Subcutaneous adipose tissue (tissue), 4 donors: ENCODE results near the gene ILRUN. TPM values are rescaled to one million over a fixed set of nuclear protein-coding genes. Genes with fewer than 3 reads are reported as not detected.

Experiments used
- total RNA-seq, 4 donors: library from RNA; depleted of rRNA; stranded (reverse); fragments of >200 nt; gene quantifications; one replicate each; pipeline ENCODE4 v1.1.0, GENCODE V29; 2016
- TF ChIP-seq, protein P1 (sequence below): fragments of 450-650 bp; IDR thresholded peaks from one replicate; pipeline ENCODE4 v1.5.1; 2016; ENCODE audit warnings: low read depth, mild to moderate bottlenecking, control low read depth, antibody characterized with exemption, moderate library complexity

Gene ILRUN
- total RNA-seq, 4 donors from 2014 or later: 78.6 to 135 (median 88.9) TPM

DNA sequence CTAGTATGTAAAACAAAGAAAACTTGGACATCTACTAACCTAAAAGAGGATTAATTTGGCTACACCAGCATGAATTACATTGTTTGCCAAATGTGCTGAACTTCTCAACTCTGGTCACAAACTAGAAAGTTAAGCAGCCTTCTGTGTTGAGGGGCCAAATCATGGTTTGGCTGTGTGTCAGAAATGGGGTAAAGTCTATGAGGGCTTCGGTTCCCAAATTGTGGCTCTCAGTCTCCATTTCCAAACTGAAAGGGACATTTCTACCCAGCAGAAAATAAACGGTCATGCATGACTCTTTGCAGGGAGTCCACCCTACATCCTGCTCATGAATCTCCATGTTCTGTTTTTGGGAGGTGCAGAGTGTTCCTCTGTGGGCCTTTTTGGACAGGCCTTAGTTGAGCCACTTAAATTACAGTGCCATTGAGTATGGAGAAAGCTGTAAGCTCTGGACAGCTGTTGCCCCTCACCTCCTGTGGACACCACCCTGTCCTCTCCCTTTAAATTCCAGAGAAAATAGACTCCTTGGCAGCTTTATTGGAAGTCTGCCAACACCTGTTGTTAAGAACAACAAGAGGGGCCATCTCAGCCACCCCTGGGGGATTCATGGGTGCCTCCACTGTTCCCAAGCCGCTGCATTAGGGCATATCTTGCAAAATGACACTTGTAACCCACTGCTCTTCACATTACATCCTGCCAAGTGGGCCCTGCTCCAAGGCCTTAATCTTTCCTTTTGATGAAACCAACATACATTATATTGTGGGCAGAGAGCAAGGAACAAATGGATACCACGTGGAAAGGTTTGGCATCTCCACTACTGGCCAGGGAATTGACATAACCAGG is 33.3 kb upstream of the ILRUN start:
- TF ChIP-seq, protein P1, sequence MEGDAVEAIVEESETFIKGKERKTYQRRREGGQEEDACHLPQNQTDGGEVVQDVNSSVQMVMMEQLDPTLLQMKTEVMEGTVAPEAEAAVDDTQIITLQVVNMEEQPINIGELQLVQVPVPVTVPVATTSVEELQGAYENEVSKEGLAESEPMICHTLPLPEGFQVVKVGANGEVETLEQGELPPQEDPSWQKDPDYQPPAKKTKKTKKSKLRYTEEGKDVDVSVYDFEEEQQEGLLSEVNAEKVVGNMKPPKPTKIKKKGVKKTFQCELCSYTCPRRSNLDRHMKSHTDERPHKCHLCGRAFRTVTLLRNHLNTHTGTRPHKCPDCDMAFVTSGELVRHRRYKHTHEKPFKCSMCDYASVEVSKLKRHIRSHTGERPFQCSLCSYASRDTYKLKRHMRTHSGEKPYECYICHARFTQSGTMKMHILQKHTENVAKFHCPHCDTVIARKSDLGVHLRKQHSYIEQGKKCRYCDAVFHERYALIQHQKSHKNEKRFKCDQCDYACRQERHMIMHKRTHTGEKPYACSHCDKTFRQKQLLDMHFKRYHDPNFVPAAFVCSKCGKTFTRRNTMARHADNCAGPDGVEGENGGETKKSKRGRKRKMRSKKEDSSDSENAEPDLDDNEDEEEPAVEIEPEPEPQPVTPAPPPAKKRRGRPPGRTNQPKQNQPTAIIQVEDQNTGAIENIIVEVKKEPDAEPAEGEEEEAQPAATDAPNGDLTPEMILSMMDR: no peak

DNA sequence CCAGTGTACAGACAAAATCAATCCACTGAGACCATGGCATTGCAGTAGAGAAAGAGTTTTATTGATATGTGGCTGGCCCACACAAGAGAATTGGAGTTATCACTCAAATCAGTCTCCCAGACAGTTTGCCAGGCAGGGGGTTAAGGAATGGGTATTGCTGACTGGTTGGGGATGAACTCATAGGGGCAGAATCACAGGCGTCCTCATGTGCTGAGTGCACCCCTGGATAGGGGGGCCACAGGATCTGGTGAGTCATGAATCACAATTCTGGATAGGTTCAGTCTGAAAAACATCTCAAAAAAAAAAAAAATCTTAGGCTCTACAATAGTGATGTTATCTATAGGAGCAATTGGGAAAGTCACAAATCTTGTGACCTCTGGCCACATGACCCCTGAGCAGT is 29.5 kb upstream of the ILRUN start:
- TF ChIP-seq, protein P1: no peak

DNA sequence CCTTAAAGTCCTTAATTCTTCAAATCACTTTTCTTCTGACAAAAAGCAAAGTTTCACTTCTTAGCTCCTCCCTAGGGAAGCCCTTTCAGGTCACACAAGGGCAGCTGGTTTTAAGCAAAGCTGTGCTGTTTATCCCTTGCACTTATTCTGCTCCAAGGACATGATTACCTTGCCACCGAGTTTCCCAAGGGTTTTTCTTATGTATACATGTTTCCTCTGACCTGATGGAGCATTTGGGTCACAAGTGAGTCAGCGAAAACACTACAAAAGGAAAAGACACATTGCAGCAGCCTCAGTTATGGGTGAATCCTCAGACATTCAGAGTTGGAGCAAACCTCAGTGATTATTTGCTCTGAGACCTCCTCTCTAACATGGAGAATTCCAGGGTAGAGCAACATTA is 26.6 kb upstream of the ILRUN start:
- TF ChIP-seq, protein P1: no peak

DNA sequence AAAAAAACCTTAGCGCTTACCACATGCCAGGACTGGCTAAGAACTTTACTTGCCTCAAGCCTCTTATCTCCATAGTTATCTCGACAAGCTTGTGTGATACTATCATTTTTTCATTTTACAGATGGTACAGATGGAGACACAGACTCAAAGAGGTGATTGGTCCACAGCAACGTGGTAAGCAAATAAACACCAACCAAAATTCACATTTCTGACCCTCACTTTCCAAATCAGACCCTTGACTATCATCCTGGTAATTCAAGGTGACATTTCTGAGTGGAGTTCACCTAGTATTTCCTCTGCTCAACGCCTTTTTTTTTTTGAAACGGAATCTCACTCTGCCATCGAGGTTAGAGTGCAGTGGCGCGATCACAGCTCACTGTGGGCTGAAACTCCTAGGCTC is 25.9 kb upstream of the ILRUN start:
- TF ChIP-seq, protein P1: no peak

DNA sequence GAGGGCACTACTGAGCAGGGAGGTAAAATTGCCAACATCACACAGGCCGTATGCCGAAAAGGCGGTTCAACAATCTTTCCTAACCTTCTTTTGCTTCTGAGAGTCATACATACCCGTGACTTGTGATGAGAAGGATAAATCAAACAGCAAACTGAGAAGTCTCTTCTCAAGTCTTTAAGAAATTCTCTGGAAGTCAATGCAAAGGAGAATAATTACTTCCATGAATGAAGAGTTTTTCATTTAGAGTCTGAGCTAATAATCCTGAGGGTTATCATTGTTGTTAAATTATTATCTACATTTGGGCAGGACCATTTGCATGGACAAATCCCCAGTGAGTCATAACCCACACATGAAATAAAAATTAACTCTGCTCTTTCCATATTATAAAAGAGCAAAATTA is 22.4 kb upstream of the ILRUN start:
- TF ChIP-seq, protein P1: no peak

DNA sequence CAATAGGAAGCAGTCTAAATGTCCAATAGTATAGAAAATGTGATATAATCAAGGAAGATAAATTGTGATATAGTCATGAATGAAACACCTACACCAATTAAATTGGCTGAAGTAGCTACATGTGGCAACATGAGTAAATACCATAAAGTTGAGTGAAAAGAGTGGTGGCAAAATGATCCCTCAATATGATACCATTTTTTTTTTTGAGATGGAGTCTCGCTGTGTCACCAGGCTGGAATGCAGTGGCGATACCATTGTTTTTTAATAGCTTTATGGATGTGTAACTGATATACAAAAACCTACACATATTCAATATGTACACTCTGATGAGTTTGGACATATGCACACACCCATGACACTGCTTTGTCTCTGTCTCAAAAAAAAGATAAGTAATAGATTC is 20.9 kb upstream of the ILRUN start:
- TF ChIP-seq, protein P1: no peak

DNA sequence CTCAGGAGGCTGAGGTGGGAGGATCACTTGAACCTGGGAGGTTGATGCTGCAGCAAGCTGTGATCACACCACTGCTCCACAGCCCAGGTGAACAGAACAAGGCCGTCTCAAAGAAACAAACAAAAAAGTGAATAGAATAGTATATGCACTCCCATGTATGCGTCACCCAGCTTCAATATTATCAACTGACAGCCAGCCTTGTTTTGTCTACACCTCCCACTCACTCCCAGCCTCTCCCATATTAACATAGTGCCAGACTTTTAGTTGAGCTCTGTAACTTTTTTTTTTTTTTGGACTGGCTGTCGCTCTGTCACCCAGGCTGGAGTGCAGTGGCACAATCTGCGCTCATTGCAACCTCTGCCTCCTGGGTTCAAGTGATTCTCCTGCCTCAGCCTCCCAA is 18.1 kb upstream of the ILRUN start:
- TF ChIP-seq, protein P1: no peak
